Limb (tissue), 2 donors: ENCODE data around the gene PEAK1.

Experiments used
- DNase-seq, 2 donors: peaks; one replicate each; pipeline ENCODE4 v3.0.0-alpha.2; 2016; ENCODE audit errors: extremely low spot score in 2 of 2

The PEAK1 gene

GRCh38 chr15:77143191-77143590 is 276.7 kb downstream of the PEAK1 start:
- no peak for DNase-seq

- DNase-seq, result no peak
These were observed 279.7 kb downstream of the PEAK1 start for GRCh38 chr15:77140220-77140619.

- no peak for DNase-seq
These were observed 280.6 kb downstream of the PEAK1 start for GRCh38 chr15:77139312-77139711.

GRCh38 chr15:77138167-77138522 is 281.8 kb downstream of the PEAK1 start:
- no peak for DNase-seq

- DNase-seq, result no peak
These were observed 284.7 kb downstream of the PEAK1 start for GRCh38 chr15:77135181-77135580.

GRCh38 chr15:77130315-77130930 is 289.5 kb downstream of the PEAK1 start:
- no peak for DNase-seq

GRCh38 chr15:77127626-77128025 is 292.3 kb downstream of the PEAK1 start:
- DNase-seq, result no peak

- DNase-seq, result no peak
These were observed 293.2 kb downstream of the PEAK1 start for GRCh38 chr15:77126529-77127326.

GRCh38 chr15:77123854-77124253 is 296.1 kb downstream of the PEAK1 start:
- no peak for DNase-seq

- DNase-seq, result no peak
These were observed 297.3 kb downstream of the PEAK1 start for GRCh38 chr15:77122576-77122975.

GRCh38 chr15:77121599-77121998 is 298.3 kb downstream of the PEAK1 start:
- no peak for DNase-seq

- DNase-seq, result no peak
These were observed 299.3 kb downstream of the PEAK1 start for GRCh38 chr15:77120576-77120975.

GRCh38 chr15:77119446-77119845 is 300.5 kb downstream of the PEAK1 start:
- no peak for DNase-seq

GRCh38 chr15:77118882-77119321 is 301.0 kb downstream of the PEAK1 start:
- DNase-seq, result peak; percentile 62 to 85

GRCh38 chr15:77115179-77115578 is 304.7 kb downstream of the PEAK1 start:
- no peak for DNase-seq

GRCh38 chr15:77112838-77113504 is 306.9 kb downstream of the PEAK1 start:
- DNase-seq, result no peak

- DNase-seq, result no peak
These were observed 308.1 kb downstream of the PEAK1 start for GRCh38 chr15:77111789-77112188.

- peak; percentile 70 to 78 for DNase-seq
These were observed 312.2 kb downstream of the PEAK1 start for GRCh38 chr15:77107531-77108355.

- peak in 1 of 2 donors; percentile 27 for DNase-seq
These were observed 312.8 kb downstream of the PEAK1 start for GRCh38 chr15:77107068-77107467.

- no peak for DNase-seq
These were observed 315.7 kb downstream of the PEAK1 start for GRCh38 chr15:77104155-77104554.

GRCh38 chr15:77099741-77100463 is 320.0 kb downstream of the PEAK1 start:
- no peak for DNase-seq
